Liver (tissue), 3 donors: Measurements from ENCODE around the gene CCDC83.

Source experiments
- JUND ChIP-seq, 2 donors: IDR thresholded peaks; 2 replicates each; pipeline ENCODE4 v1.6.1; 2016; ENCODE audit warnings: antibody characterized with exemption in 2 of 2
- MAX ChIP-seq: IDR thresholded peaks from 2 replicates; pipeline ENCODE4 v1.6.1; 2016; ENCODE audit warnings: antibody characterized with exemption
- RAD21 ChIP-seq, 2 donors: IDR thresholded peaks; 2 replicates each; pipeline ENCODE4 v1.6.1; 2016; ENCODE audit warnings: antibody characterized with exemption in 2 of 2, mild to moderate bottlenecking in 2 of 2
- RXRA ChIP-seq, 2 donors: IDR thresholded peaks; 2 replicates each; pipeline ENCODE4 v1.6.1; 2017 to 2018; ENCODE audit warnings: antibody characterized with exemption in 2 of 2, mild to moderate bottlenecking in 1 of 2
- SP1 ChIP-seq: IDR thresholded peaks from 2 replicates; pipeline ENCODE4 v1.6.1; 2018; ENCODE audit warnings: antibody characterized with exemption, mild to moderate bottlenecking
- TAF1 ChIP-seq: conservative IDR thresholded peaks from 2 replicates; pipeline ENCODE4 v1.6.1; 2016; ENCODE audit warnings: antibody characterized with exemption, mild to moderate bottlenecking
- TF ChIP-seq, protein P1 (sequence below): IDR thresholded peaks from 2 replicates; pipeline ENCODE4 v1.6.1; 2016; ENCODE audit warnings: antibody characterized with exemption, mild to moderate bottlenecking
- TF ChIP-seq, protein P2 (sequence below): fragments of 150-350 bp; IDR thresholded peaks from 2 replicates; pipeline ENCODE4 v1.5.1; 2017; ENCODE audit warnings: improper control_type of control experiment, low read depth, low read length; ENCODE audit not compliant: missing input control
- TF ChIP-seq, protein P3 (sequence below): IDR thresholded peaks from 2 replicates; pipeline ENCODE4 v1.6.1; 2016; ENCODE audit warnings: antibody characterized with exemption
- TF ChIP-seq, protein P4 (sequence below): IDR thresholded peaks from 2 replicates; pipeline ENCODE4 v1.6.1; 2016; ENCODE audit warnings: antibody characterized with exemption
- donor health status: healthy.
- donor health status: healthy.

GRCh38 chr11:85857098-85857497 is 1.9 kb downstream of the CCDC83 start:
- TF ChIP-seq, protein P1, sequence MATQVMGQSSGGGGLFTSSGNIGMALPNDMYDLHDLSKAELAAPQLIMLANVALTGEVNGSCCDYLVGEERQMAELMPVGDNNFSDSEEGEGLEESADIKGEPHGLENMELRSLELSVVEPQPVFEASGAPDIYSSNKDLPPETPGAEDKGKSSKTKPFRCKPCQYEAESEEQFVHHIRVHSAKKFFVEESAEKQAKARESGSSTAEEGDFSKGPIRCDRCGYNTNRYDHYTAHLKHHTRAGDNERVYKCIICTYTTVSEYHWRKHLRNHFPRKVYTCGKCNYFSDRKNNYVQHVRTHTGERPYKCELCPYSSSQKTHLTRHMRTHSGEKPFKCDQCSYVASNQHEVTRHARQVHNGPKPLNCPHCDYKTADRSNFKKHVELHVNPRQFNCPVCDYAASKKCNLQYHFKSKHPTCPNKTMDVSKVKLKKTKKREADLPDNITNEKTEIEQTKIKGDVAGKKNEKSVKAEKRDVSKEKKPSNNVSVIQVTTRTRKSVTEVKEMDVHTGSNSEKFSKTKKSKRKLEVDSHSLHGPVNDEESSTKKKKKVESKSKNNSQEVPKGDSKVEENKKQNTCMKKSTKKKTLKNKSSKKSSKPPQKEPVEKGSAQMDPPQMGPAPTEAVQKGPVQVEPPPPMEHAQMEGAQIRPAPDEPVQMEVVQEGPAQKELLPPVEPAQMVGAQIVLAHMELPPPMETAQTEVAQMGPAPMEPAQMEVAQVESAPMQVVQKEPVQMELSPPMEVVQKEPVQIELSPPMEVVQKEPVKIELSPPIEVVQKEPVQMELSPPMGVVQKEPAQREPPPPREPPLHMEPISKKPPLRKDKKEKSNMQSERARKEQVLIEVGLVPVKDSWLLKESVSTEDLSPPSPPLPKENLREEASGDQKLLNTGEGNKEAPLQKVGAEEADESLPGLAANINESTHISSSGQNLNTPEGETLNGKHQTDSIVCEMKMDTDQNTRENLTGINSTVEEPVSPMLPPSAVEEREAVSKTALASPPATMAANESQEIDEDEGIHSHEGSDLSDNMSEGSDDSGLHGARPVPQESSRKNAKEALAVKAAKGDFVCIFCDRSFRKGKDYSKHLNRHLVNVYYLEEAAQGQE: no peak
- TF ChIP-seq, protein P2, sequence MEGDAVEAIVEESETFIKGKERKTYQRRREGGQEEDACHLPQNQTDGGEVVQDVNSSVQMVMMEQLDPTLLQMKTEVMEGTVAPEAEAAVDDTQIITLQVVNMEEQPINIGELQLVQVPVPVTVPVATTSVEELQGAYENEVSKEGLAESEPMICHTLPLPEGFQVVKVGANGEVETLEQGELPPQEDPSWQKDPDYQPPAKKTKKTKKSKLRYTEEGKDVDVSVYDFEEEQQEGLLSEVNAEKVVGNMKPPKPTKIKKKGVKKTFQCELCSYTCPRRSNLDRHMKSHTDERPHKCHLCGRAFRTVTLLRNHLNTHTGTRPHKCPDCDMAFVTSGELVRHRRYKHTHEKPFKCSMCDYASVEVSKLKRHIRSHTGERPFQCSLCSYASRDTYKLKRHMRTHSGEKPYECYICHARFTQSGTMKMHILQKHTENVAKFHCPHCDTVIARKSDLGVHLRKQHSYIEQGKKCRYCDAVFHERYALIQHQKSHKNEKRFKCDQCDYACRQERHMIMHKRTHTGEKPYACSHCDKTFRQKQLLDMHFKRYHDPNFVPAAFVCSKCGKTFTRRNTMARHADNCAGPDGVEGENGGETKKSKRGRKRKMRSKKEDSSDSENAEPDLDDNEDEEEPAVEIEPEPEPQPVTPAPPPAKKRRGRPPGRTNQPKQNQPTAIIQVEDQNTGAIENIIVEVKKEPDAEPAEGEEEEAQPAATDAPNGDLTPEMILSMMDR: no peak
- TF ChIP-seq MAX (no peak), RAD21 (IDR thresholded peaks at IDR 0.05) (no peak), SP1 (no peak), TAF1 (no peak), JUND (IDR thresholded peaks at IDR 0.05) (no peak), RXRA (IDR thresholded peaks at IDR 0.05) (no peak)
- TF ChIP-seq, protein P3, sequence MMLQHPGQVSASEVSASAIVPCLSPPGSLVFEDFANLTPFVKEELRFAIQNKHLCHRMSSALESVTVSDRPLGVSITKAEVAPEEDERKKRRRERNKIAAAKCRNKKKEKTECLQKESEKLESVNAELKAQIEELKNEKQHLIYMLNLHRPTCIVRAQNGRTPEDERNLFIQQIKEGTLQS: no peak
- TF ChIP-seq, protein P4, sequence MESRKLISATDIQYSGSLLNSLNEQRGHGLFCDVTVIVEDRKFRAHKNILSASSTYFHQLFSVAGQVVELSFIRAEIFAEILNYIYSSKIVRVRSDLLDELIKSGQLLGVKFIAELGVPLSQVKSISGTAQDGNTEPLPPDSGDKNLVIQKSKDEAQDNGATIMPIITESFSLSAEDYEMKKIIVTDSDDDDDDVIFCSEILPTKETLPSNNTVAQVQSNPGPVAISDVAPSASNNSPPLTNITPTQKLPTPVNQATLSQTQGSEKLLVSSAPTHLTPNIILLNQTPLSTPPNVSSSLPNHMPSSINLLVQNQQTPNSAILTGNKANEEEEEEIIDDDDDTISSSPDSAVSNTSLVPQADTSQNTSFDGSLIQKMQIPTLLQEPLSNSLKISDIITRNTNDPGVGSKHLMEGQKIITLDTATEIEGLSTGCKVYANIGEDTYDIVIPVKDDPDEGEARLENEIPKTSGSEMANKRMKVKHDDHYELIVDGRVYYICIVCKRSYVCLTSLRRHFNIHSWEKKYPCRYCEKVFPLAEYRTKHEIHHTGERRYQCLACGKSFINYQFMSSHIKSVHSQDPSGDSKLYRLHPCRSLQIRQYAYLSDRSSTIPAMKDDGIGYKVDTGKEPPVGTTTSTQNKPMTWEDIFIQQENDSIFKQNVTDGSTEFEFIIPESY: no peak
